ENCODE results near the gene ITPRID2. TPM values are rescaled to one million over a fixed set of nuclear protein-coding genes. Genes with fewer than 3 reads are reported as not detected.

ITPRID2 gene
- total RNA-seq, 1 donor from 2014 or later: 64.1 TPM

DNA sequence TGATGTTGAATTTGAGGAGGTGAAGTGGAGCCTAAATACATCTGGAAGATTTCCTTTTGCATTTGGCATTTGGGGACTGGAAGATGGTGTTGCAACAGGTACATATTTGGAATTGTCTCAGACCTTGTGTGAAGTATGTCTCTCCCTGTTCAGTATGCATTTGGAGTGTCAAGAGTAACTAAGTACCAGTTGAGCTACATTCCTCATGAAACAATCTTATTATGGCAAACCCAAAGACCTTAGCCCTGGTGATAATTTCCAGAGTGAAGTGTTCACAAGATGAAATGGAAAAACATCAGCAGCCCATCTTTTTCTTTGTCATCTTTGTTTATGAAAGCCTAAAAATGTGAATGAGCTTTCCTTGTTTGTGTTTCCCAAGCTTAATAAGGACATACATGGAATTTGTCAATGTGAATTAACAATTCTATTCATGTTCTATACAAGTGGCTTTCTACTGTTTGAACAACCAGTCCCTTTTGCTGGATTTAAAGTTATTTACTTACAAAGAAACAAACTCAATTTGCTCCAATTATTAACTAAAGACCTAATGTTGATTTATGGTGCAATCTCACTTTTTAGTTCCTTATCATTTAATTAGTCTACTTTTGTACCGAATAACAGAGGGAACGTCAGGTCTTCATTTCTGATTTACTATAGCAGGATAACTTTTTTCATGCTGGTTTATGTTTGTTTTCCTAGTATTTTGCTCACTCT lies 52.0 kb downstream of the ITPRID2 start:
- Histone ChIP-seq H3K27ac (no peak overlapping the region), H3K36me3 (no peaks in the 10 kb centered on the region), H3K9me3 (no peaks in the 10 kb centered on the region), H3K4me1 (no peaks in the 10 kb centered on the region), H3K4me3 (no peak overlapping the region), H3K27me3 (no peaks in the 10 kb centered on the region)
- intact Hi-C loops (cut with DNase I): no loop called here
- DNase-seq (ENCODE audit: extremely low spot score in 2 of 2): no peak
- TF ChIP-seq POLR2AphosphoS5 (IDR thresholded peaks at IDR 0.05; ENCODE audit: insufficient read depth in 1 of 2, low read depth in 1 of 2) (no peak), CTCF (IDR thresholded peaks at IDR 0.05) (no peak), POLR2A (IDR thresholded peaks at IDR 0.05) (no peak)

DNA sequence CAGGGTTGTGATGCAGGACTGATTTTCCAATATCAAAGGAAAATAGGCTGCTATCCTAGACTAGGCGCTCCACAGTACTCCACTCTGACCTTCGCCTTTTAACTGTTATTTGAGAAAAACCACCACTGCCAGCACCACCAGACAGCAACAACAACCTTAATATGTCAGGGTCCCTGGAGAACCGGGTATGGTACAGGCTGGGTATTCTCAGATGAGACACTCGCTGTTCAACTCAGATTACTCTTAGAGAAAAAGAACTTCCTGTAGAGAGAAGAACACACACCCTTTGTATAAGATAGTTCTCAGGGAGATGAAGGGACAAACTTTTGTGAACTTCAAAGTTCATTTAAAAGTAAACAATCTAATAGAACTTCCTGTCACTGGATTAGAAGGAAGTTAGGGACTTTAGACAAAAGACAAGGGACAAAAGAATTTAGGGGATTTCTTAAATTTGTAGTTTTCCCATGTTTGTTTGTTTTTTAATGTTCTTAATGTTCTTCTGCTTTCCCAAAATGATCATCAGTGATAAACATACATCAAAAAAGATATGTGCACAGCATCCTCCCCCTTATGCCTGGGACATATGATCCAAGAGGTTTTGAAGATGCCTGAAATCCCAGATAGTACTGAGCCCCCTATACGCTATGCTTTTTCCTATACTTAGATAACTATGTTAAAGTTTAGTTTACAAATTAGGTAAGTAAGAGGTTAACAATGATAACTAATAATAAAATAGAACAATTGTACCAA lies 52.8 kb downstream of the ITPRID2 start:
- TF ChIP-seq POLR2A (IDR thresholded peaks at IDR 0.05) (no peak), CTCF (IDR thresholded peaks at IDR 0.05) (no peak), POLR2AphosphoS5 (IDR thresholded peaks at IDR 0.05; ENCODE audit: insufficient read depth in 1 of 2, low read depth in 1 of 2) (no peak)
- H3K27ac ChIP-seq: no peak overlapping the region
- intact Hi-C loops (cut with DNase I): no loop called here
- DNase-seq (ENCODE audit: extremely low spot score in 2 of 2): no peak
- no peaks in the 10 kb centered on the region for H3K9me3 ChIP-seq
- no peak overlapping the region for H3K4me3 ChIP-seq
- H3K4me1 ChIP-seq: no peaks in the 10 kb centered on the region
- H3K36me3 ChIP-seq: no peaks in the 10 kb centered on the region
- H3K27me3 ChIP-seq: no peaks in the 10 kb centered on the region

GRCh38 chr2:181944914-181945291 lies 53.4 kb downstream of the ITPRID2 start:
- no peak overlapping the region for H3K27ac ChIP-seq
- H3K27me3 ChIP-seq: no peaks in the 10 kb centered on the region
- no peaks in the 10 kb centered on the region for H3K36me3 ChIP-seq
- intact Hi-C loops (cut with DNase I): no loop called here
- no peak overlapping the region for H3K4me3 ChIP-seq
- DNase-seq (ENCODE audit: extremely low spot score in 2 of 2): no peak
- no peaks in the 10 kb centered on the region for H3K9me3 ChIP-seq
- H3K4me1 ChIP-seq: no peaks in the 10 kb centered on the region
- no peak for TF ChIP-seq POLR2AphosphoS5 (IDR thresholded peaks at IDR 0.05; ENCODE audit: insufficient read depth in 1 of 2, low read depth in 1 of 2)
- TF ChIP-seq POLR2A (IDR thresholded peaks at IDR 0.05): no peak
- no peak for TF ChIP-seq CTCF (IDR thresholded peaks at IDR 0.05)

DNA sequence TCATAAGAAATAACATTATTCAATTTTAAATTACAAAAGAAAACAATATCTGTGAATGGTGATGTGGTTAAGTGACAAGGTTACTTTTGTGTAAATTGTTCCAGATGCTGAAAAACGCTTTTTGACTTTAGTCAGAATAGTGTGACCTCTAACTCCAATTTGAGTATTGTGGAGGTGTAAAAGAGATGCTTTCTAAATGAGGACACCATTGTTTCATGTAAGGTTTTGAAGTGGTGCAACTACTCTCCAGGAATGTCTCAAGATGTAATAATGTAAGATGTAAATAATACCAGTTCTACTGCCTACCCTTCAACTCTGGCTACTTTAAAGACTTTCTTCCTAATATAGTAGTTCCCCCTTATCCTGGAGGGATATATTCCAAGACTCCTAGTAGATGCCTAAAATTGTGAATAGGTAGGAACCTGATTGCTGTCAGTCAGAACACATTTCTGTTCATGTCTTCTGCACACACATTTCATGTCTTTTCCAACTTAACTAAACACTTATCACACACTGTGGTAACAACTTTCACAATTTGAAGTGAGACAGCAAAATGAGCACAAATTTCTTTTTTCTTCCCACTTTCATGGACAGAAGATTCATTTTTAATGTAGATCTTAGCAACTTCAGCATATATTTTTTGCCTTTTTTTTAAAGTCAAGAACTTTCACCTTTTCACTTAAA lies 55.1 kb downstream of the ITPRID2 start:
- intact Hi-C loops (cut with DNase I): no loop called here
- DNase-seq (ENCODE audit: extremely low spot score in 2 of 2): no peak
- Histone ChIP-seq H3K4me3 (no peak overlapping the region), H3K36me3 (no peaks in the 10 kb centered on the region), H3K27ac (no peak overlapping the region), H3K4me1 (no peaks in the 10 kb centered on the region), H3K9me3 (no peaks in the 10 kb centered on the region), H3K27me3 (no peaks in the 10 kb centered on the region)
- TF ChIP-seq POLR2AphosphoS5 (IDR thresholded peaks at IDR 0.05; ENCODE audit: insufficient read depth in 1 of 2, low read depth in 1 of 2) (no peak), CTCF (IDR thresholded peaks at IDR 0.05) (no peak), POLR2A (IDR thresholded peaks at IDR 0.05) (no peak)
